ENCODE results near the gene ZMYM3.

ZMYM3 gene

DNA sequence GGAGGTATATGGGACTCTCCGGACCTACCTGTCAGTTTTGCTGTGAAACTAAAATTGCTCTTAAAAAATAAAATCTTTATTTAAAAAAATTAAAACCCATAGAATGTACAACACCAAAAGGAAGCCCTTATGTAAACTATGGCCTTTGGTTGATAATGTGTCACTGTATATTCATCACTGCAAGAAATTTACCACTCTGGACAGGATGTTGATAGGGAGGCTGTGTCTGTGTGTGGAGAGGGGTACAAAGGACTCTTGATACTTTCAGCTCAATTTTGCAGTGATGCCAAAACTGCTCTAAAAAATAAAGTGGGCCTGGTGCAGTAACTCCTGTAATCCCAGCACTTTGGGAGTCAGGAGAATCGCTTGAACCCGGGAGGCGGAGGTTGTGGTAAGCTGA is 2.9 kb upstream of the ZMYM3 start:
- no peak overlapping the region for H2BK5ac ChIP-seq (ENCODE audit: low read depth, low read length, poor library complexity)
- H3K4me3 ChIP-seq (ENCODE audit: low read depth, low read length): no peak overlapping the region
- H3K27me3 ChIP-seq (ENCODE audit: insufficient read depth, low read length): no peaks in the 10 kb centered on the region
- H3K14ac ChIP-seq (ENCODE audit: low read length): no peak overlapping the region
- no CpG with 5 or more reads among the region's 4 CpGs for WGBS (ENCODE audit: extremely low coverage, insufficient coverage, insufficient read length)
- no peak overlapping the region for H3K9ac ChIP-seq (ENCODE audit: low read length)
- H3K79me1 ChIP-seq (ENCODE audit: low read length): peaks cover 9% of the 10 kb centered on the region
- DNase-seq: no peak
- H4K91ac ChIP-seq (ENCODE audit: low read depth, low read length): no peak overlapping the region
- no peaks in the 10 kb centered on the region for H3K36me3 ChIP-seq (ENCODE audit: control insufficient read depth in 1 of 2, insufficient read depth in 2 of 2, low read length in 2 of 2)
- no peak overlapping the region for H3K4ac ChIP-seq (ENCODE audit: low read depth, low read length)
- H2BK120ac ChIP-seq (ENCODE audit: insufficient read depth, low read length, poor library complexity): no peak overlapping the region
- no peak overlapping the region for H3K4me2 ChIP-seq (ENCODE audit: low read length)
- no peak overlapping the region for H4K12ac ChIP-seq (ENCODE audit: low read depth, low read length)
- no peak overlapping the region for H2AFZ ChIP-seq (ENCODE audit: insufficient read depth, low read length, poor library complexity)
- no peak overlapping the region for H4K8ac ChIP-seq (ENCODE audit: low read depth, low read length)
- H3K79me2 ChIP-seq (ENCODE audit: control insufficient read depth, insufficient read depth, low read length, poor library complexity): peaks cover 2% of the 10 kb centered on the region
- no peak overlapping the region for H3K27ac ChIP-seq (ENCODE audit: low read depth, low read length)
- H3K23ac ChIP-seq (ENCODE audit: low read length): no peak overlapping the region
- no peak overlapping the region for H2AK5ac ChIP-seq (ENCODE audit: low read length)
- H3K4me1 ChIP-seq (ENCODE audit: control insufficient read depth in 1 of 2, insufficient read depth in 2 of 2, low read length in 2 of 2): peaks cover 6 to 9% of the 10 kb centered on the region in 2 experiments
- no peak overlapping the region for H2BK12ac ChIP-seq (ENCODE audit: low read length)
- H3K9me3 ChIP-seq (ENCODE audit: insufficient read depth, low read depth, low read length): no peaks in the 10 kb centered on the region
- H3K18ac ChIP-seq (ENCODE audit: low read length): no peak overlapping the region

- no peak overlapping the region for H3K27ac ChIP-seq (ENCODE audit: low read depth, low read length)
- H3K4me1 ChIP-seq (ENCODE audit: control insufficient read depth in 1 of 2, insufficient read depth in 2 of 2, low read length in 2 of 2): peaks cover 6 to 9% of the 10 kb centered on the region in 2 experiments
- DNase-seq: no peak
- peaks cover 2% of the 10 kb centered on the region for H3K79me2 ChIP-seq (ENCODE audit: control insufficient read depth, insufficient read depth, low read length, poor library complexity)
- H2AK5ac ChIP-seq (ENCODE audit: low read length): no peak overlapping the region
- no peak overlapping the region for H3K23ac ChIP-seq (ENCODE audit: low read length)
- H4K8ac ChIP-seq (ENCODE audit: low read depth, low read length): no peak overlapping the region
- H4K12ac ChIP-seq (ENCODE audit: low read depth, low read length): no peak overlapping the region
- no peaks in the 10 kb centered on the region for H3K27me3 ChIP-seq (ENCODE audit: insufficient read depth, low read length)
- H3K79me1 ChIP-seq (ENCODE audit: low read length): peaks cover 9% of the 10 kb centered on the region
- no peak overlapping the region for H4K91ac ChIP-seq (ENCODE audit: low read depth, low read length)
- H3K9ac ChIP-seq (ENCODE audit: low read length): no peak overlapping the region
- no peak overlapping the region for H2BK5ac ChIP-seq (ENCODE audit: low read depth, low read length, poor library complexity)
- no peak overlapping the region for H2AFZ ChIP-seq (ENCODE audit: insufficient read depth, low read length, poor library complexity)
- H2BK12ac ChIP-seq (ENCODE audit: low read length): no peak overlapping the region
- H3K4ac ChIP-seq (ENCODE audit: low read depth, low read length): no peak overlapping the region
- H3K4me2 ChIP-seq (ENCODE audit: low read length): no peak overlapping the region
- WGBS (ENCODE audit: extremely low coverage, insufficient coverage, insufficient read length): no CpG with 5 or more reads among the region's 6 CpGs
- peaks cover 0 to under 1% of the 10 kb centered on the region in 2 experiments for H3K36me3 ChIP-seq (ENCODE audit: control insufficient read depth in 1 of 2, insufficient read depth in 2 of 2, low read length in 2 of 2)
- no peak overlapping the region for H3K4me3 ChIP-seq (ENCODE audit: low read depth, low read length)
- H3K9me3 ChIP-seq (ENCODE audit: insufficient read depth, low read depth, low read length): no peaks in the 10 kb centered on the region
- no peak overlapping the region for H3K18ac ChIP-seq (ENCODE audit: low read length)
- H2BK120ac ChIP-seq (ENCODE audit: insufficient read depth, low read length, poor library complexity): no peak overlapping the region
- H3K14ac ChIP-seq (ENCODE audit: low read length): no peak overlapping the region
These were observed 2.1 kb upstream of the ZMYM3 start for GRCh38 chrX:71256051-71256450.

DNA sequence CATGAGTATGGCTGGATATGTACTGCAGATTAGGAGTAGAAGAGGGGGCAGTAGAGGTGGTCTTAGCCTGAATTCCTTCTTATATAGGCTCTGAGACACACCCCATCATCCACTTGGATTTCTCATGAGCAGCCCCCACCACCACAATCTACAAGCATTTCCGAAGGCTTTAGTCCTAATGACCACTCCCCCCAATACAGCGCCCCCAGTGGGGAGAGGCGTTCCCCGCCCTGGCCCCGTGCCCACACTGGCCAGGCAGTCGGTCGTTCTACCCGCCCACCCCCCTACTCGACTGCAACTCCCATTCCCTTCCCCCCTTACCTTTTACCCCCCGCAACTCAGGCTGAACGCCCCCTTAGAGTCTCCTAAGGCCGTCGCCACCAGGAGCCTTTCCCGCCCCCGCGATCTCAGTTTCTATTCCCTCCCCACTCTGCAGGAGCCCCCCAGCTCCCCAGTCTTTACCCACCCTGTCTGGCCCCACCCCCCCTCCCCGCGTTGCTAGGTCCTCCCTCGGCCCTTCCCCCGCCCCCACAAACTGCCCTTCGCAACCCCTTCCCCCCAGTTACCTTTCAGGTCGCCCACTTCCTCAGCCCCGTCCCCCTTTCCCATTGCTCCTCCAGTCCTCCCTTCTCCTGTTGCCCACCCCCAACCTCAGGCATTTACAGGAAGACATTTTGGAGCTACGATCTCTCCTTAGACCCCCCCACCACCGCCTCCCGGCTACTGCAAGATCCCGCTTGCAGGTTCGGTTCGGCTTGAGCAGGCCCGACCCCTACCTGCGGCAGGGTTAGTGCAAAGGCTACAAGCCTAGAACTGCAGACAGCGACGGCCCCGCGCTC is 468 bp downstream of the ZMYM3 start:
- Histone ChIP-seq H4K91ac (ENCODE audit: low read depth, low read length) (peak overlapping the region; percentile 77), H3K4ac (ENCODE audit: low read depth, low read length) (peak overlapping the region; percentile 53), H3K18ac (ENCODE audit: low read length) (peak overlapping the region; percentile 22), H3K9ac (ENCODE audit: low read length) (peak overlapping the region; percentile 80), H3K79me2 (ENCODE audit: control insufficient read depth, insufficient read depth, low read length, poor library complexity) (peaks cover 2% of the 10 kb centered on the region), H2BK5ac (ENCODE audit: low read depth, low read length, poor library complexity) (peak overlapping the region; percentile 58), H3K23ac (ENCODE audit: low read length) (no peak overlapping the region), H2BK120ac (ENCODE audit: insufficient read depth, low read length, poor library complexity) (peak overlapping the region; percentile 30), H3K27me3 (ENCODE audit: insufficient read depth, low read length) (no peaks in the 10 kb centered on the region), H3K9me3 (ENCODE audit: insufficient read depth, low read depth, low read length) (no peaks in the 10 kb centered on the region), H4K8ac (ENCODE audit: low read depth, low read length) (peak overlapping the region; percentile 70), H2AFZ (ENCODE audit: insufficient read depth, low read length, poor library complexity) (peak overlapping the region; percentile 61), H2BK12ac (ENCODE audit: low read length) (no peak overlapping the region), H3K4me2 (ENCODE audit: low read length) (peak overlapping the region; percentile 68), H3K36me3 (ENCODE audit: control insufficient read depth in 1 of 2, insufficient read depth in 2 of 2, low read length in 2 of 2) (peaks cover 24% of the 10 kb centered on the region in 2 experiments), H3K27ac (ENCODE audit: low read depth, low read length) (peak overlapping the region; percentile 32), H4K12ac (ENCODE audit: low read depth, low read length) (peak overlapping the region; percentile 39), H2AK5ac (ENCODE audit: low read length) (peak overlapping the region; percentile 15), H3K79me1 (ENCODE audit: low read length) (peaks cover 9% of the 10 kb centered on the region), H3K4me1 (ENCODE audit: control insufficient read depth in 1 of 2, insufficient read depth in 2 of 2, low read length in 2 of 2) (peaks cover 6 to 9% of the 10 kb centered on the region in 2 experiments), H3K14ac (ENCODE audit: low read length) (peak overlapping the region; percentile 72), H3K4me3 (ENCODE audit: low read depth, low read length) (peak overlapping the region; percentile 79)
- DNase-seq: peak in 1 of 2 donors; percentile 21
- WGBS (ENCODE audit: extremely low coverage, insufficient coverage, insufficient read length): no CpG with 5 or more reads among the region's 35 CpGs

- DNase-seq: no peak
- Histone ChIP-seq H3K4ac (ENCODE audit: low read depth, low read length) (no peak overlapping the region), H3K27me3 (ENCODE audit: insufficient read depth, low read length) (no peaks in the 10 kb centered on the region), H3K9ac (ENCODE audit: low read length) (no peak overlapping the region), H4K91ac (ENCODE audit: low read depth, low read length) (no peak overlapping the region), H3K36me3 (ENCODE audit: control insufficient read depth in 1 of 2, insufficient read depth in 2 of 2, low read length in 2 of 2) (peaks cover 36% of the 10 kb centered on the region in 2 experiments), H3K4me1 (ENCODE audit: control insufficient read depth in 1 of 2, insufficient read depth in 2 of 2, low read length in 2 of 2) (peaks cover 6 to 9% of the 10 kb centered on the region in 2 experiments), H4K8ac (ENCODE audit: low read depth, low read length) (no peak overlapping the region), H3K18ac (ENCODE audit: low read length) (no peak overlapping the region), H3K4me2 (ENCODE audit: low read length) (peak overlapping the region; percentile 68), H3K23ac (ENCODE audit: low read length) (no peak overlapping the region), H3K4me3 (ENCODE audit: low read depth, low read length) (no peak overlapping the region), H2BK120ac (ENCODE audit: insufficient read depth, low read length, poor library complexity) (no peak overlapping the region), H2AFZ (ENCODE audit: insufficient read depth, low read length, poor library complexity) (no peak overlapping the region), H2AK5ac (ENCODE audit: low read length) (no peak overlapping the region), H2BK12ac (ENCODE audit: low read length) (no peak overlapping the region), H3K27ac (ENCODE audit: low read depth, low read length) (no peak overlapping the region), H4K12ac (ENCODE audit: low read depth, low read length) (no peak overlapping the region), H3K79me1 (ENCODE audit: low read length) (peaks cover 9% of the 10 kb centered on the region), H3K9me3 (ENCODE audit: insufficient read depth, low read depth, low read length) (no peaks in the 10 kb centered on the region), H2BK5ac (ENCODE audit: low read depth, low read length, poor library complexity) (no peak overlapping the region), H3K79me2 (ENCODE audit: control insufficient read depth, insufficient read depth, low read length, poor library complexity) (peaks cover 2% of the 10 kb centered on the region), H3K14ac (ENCODE audit: low read length) (no peak overlapping the region)
- 100% methylated on average over 1 of the region's 2 CpGs for WGBS (ENCODE audit: extremely low coverage, insufficient coverage, insufficient read length)
These were observed 1.7 kb downstream of the ZMYM3 start for GRCh38 chrX:71252221-71252620.
